OCI-LY1 (cell line): ENCODE measurements around the gene MUC3A.
"Not testable (repeated sequence)": the region's sequence is repeated elsewhere in the genome, so short reads cannot be mapped to it uniquely, and the experiment has no call there.

Experiments used
- H2AFZ ChIP-seq: fragments of 200-600 bp; sonication (generic), shearing (Covaris generic); 2 replicates; pipeline ENCODE4 v1.6.0; 2014; ENCODE audit warnings: antibody characterized with exemption, mild to moderate bottlenecking, low read length
- H3F3A ChIP-seq: fragments of 200-600 bp; sonication (generic), shearing (Covaris generic); 2 replicates; pipeline ENCODE4 v1.6.0; 2014; ENCODE audit warnings: mild to moderate bottlenecking, antibody characterized with exemption, low read length, moderate library complexity; ENCODE audit not compliant: insufficient read depth
- H3K27ac ChIP-seq: fragments of 200-600 bp; sonication (generic); 2 replicates; pipeline ENCODE4 v1.5.1; 2014; ENCODE audit warnings: low read length, mixed run types, mild to moderate bottlenecking, low read depth; ENCODE audit not compliant: poor library complexity, severe bottlenecking
- H3K27me3 ChIP-seq: fragments of 200-600 bp; sonication (generic); 2 replicates; pipeline ENCODE4 v1.6.0; 2014; ENCODE audit warnings: antibody characterized with exemption, mild to moderate bottlenecking, low read length, moderate library complexity; ENCODE audit not compliant: insufficient read depth
- H3K36me3 ChIP-seq: fragments of 200-600 bp; sonication (generic); 2 replicates; pipeline ENCODE4 v1.6.1; 2014; ENCODE audit warnings: mild to moderate bottlenecking, antibody characterized with exemption, low read length, moderate library complexity, mixed read lengths; ENCODE audit not compliant: insufficient read depth
- H3K4me1 ChIP-seq: fragments of 200-600 bp; sonication (generic); 2 replicates; pipeline ENCODE4 v1.5.1; 2014; ENCODE audit warnings: mild to moderate bottlenecking, low read length, moderate library complexity; ENCODE audit not compliant: insufficient read depth, severe bottlenecking
- H3K4me2 ChIP-seq: fragments of 200-600 bp; sonication (generic), shearing (Covaris generic); 2 replicates; pipeline ENCODE4 v1.6.1; 2014; ENCODE audit warnings: low read length
- H3K4me3 ChIP-seq: fragments of 200-600 bp; sonication (generic); 2 replicates; pipeline ENCODE4 v1.5.1; 2014; ENCODE audit warnings: low read length, low read depth, mild to moderate bottlenecking, mixed read lengths; ENCODE audit not compliant: poor library complexity, severe bottlenecking
- H3K79me2 ChIP-seq: fragments of 200-600 bp; shearing (Covaris generic); 2 replicates; pipeline ENCODE4 v1.6.1; 2016; ENCODE audit warnings: mixed run types, low read length, mixed read lengths; ENCODE audit not compliant: insufficient read depth
- H3K9ac ChIP-seq: fragments of 200-600 bp; sonication (generic), shearing (Covaris generic); 2 replicates; pipeline ENCODE4 v1.6.1; 2014; ENCODE audit warnings: mild to moderate bottlenecking, low read length, mixed read lengths
- H3K9me2 ChIP-seq: fragments of 200-600 bp; sonication (generic), shearing (Covaris generic); 2 replicates; pipeline ENCODE4 v1.6.1; 2014; ENCODE audit warnings: low read depth, mild to moderate bottlenecking, low read length, mixed read lengths
- H3K9me3 ChIP-seq: fragments of 200-600 bp; shearing (Covaris generic); 2 replicates; pipeline ENCODE4 v1.6.1; 2014; ENCODE audit warnings: low read length, mixed read lengths
- H4K20me1 ChIP-seq: fragments of 200-600 bp; sonication (generic), shearing (Covaris generic); 2 replicates; pipeline ENCODE4 v1.6.0; 2016; ENCODE audit warnings: mild to moderate bottlenecking, low read length; ENCODE audit not compliant: insufficient read depth
- EZH2 ChIP-seq: fragments of 200-600 bp; sonication (generic), shearing (Covaris generic); IDR thresholded peaks from 2 replicates; pipeline ENCODE4 v1.8.0; 2017; ENCODE audit warnings: borderline replicate concordance, mixed run types, mild to moderate bottlenecking, antibody characterized with exemption, low read length, moderate library complexity, mixed read lengths
- TF ChIP-seq, protein P1 (sequence below): fragments of 200-600 bp; sonication (generic), shearing (Covaris generic); IDR thresholded peaks from 2 replicates; pipeline ENCODE4 v1.5.1; 2017; ENCODE audit warnings: mild to moderate bottlenecking, antibody characterized with exemption, low read length, moderate library complexity, mixed read lengths

The MUC3A gene

DNA sequence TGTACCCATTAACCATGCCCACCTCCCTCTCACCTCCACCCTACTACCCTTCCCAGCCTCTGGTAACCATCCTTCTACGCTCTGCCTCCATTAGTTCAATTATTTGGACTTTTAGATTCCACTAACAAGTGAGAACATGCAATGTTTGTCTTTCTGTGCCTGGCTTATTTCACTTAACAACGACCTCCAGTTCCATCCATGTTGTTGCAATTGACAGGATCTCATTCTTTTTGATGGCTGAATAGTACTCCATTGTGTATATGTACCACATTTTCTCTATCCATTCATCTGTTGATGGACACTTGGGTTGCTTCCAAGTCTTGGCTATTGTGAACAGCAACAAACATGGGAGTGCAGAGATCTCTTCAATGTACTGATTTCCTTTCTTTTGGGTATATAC, 58.0 kb downstream of the MUC3A start:
- not testable (repeated sequence) for H3K27me3 ChIP-seq, H3K9ac ChIP-seq, H3K36me3 ChIP-seq, H3K4me1 ChIP-seq, H3K4me2 ChIP-seq, H3K4me3 ChIP-seq, H2AFZ ChIP-seq, H3F3A ChIP-seq, H3K27ac ChIP-seq, H3K79me2 ChIP-seq, H3K9me3 ChIP-seq, H3K9me2 ChIP-seq, H4K20me1 ChIP-seq

DNA sequence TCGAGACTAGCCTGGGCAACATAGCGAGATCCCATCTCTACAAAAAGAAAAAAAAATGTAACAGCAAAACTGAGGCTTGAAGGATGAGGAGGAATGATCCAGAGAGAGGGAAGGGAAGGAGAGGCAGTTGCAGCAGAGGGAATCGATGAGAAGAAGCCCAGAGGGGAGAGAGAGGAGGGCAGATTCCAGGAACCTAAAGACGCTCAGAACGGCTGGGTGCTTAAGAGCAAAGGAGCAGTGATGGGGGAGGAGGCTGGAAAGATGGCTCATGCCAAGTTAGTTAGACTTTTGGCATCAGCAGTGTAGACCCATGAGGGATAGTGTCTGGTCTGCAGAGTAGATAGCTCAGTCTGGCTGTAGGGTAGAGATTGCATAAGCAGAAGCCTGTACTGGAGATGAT, 60.3 kb downstream of the MUC3A start:
- no peaks in the 10 kb centered on the region for H3K4me1 ChIP-seq
- H3F3A ChIP-seq: no peaks in the 10 kb centered on the region
- no peaks in the 10 kb centered on the region for H3K9me3 ChIP-seq
- no peaks in the 10 kb centered on the region for H3K36me3 ChIP-seq
- no peaks in the 10 kb centered on the region for H3K27me3 ChIP-seq
- H4K20me1 ChIP-seq: no peaks in the 10 kb centered on the region
- H2AFZ ChIP-seq: no peak overlapping the region
- H3K4me3 ChIP-seq: no peak overlapping the region
- no peaks in the 10 kb centered on the region for H3K9me2 ChIP-seq
- no peak overlapping the region for H3K27ac ChIP-seq
- H3K9ac ChIP-seq: no peak overlapping the region
- no peaks in the 10 kb centered on the region for H3K79me2 ChIP-seq
- no peak overlapping the region for H3K4me2 ChIP-seq
- TF ChIP-seq EZH2: no peak
- TF ChIP-seq, protein P1, sequence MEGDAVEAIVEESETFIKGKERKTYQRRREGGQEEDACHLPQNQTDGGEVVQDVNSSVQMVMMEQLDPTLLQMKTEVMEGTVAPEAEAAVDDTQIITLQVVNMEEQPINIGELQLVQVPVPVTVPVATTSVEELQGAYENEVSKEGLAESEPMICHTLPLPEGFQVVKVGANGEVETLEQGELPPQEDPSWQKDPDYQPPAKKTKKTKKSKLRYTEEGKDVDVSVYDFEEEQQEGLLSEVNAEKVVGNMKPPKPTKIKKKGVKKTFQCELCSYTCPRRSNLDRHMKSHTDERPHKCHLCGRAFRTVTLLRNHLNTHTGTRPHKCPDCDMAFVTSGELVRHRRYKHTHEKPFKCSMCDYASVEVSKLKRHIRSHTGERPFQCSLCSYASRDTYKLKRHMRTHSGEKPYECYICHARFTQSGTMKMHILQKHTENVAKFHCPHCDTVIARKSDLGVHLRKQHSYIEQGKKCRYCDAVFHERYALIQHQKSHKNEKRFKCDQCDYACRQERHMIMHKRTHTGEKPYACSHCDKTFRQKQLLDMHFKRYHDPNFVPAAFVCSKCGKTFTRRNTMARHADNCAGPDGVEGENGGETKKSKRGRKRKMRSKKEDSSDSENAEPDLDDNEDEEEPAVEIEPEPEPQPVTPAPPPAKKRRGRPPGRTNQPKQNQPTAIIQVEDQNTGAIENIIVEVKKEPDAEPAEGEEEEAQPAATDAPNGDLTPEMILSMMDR: no peak

DNA sequence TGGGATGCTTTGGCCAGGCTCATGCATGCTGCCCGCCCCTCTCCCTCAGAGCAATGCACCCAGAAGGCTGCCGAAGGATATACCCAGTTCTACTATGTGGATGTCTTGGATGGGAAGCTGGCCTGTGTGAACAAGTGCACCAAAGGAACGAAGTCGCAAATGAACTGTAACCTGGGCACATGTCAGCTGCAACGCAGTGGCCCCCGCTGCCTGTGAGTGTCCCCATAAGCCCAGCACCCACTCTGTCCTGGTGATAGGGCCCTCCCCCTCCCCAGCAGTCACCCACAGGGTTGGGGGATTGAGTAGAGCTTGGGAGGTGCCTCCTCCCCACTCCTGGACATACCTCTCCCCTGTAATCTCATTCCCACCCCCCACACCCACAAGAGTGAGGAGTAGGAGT, 63.6 kb downstream of the MUC3A start:
- Histone ChIP-seq H4K20me1 (no peaks in the 10 kb centered on the region), H3K9me3 (no peaks in the 10 kb centered on the region), H3K9me2 (no peaks in the 10 kb centered on the region)

DNA sequence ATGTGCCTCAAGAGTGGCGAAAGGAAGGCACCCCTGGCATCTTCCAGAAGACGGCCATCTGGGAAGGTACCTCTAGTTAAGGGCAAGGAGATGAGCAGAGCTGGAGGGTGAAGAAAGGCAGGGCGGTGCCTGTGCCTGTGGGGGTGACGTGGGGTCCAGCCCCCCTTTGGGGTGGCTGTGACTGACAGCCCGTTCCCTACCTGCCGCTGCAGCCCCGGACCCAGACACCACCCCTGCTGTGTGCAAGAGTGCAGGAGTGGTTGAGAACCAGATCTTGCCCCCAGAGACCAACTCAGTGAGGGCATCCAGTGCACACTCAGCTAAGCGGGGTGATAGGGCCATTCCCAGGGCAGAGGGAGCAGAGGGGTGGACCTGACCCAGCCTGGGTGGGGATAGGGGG, 66.3 kb downstream of the MUC3A start:
- Histone ChIP-seq H3K4me2 (no peak overlapping the region), H3F3A (no peaks in the 10 kb centered on the region), H3K79me2 (no peaks in the 10 kb centered on the region), H3K4me3 (no peak overlapping the region), H2AFZ (no peak overlapping the region), H3K27me3 (peaks cover 9% of the 10 kb centered on the region), H3K4me1 (peaks cover 3% of the 10 kb centered on the region), H3K9me3 (no peaks in the 10 kb centered on the region), H3K27ac (no peak overlapping the region), H4K20me1 (no peaks in the 10 kb centered on the region), H3K9ac (no peak overlapping the region), H3K36me3 (no peaks in the 10 kb centered on the region), H3K9me2 (no peaks in the 10 kb centered on the region)
- TF ChIP-seq, protein P1: no peak
- TF ChIP-seq EZH2: no peak

More for the DNA sequence above, 63.6 kb downstream of the MUC3A start:
- H3K79me2 ChIP-seq: no peaks in the 10 kb centered on the region
- no peak overlapping the region for H3K9ac ChIP-seq
- no peak overlapping the region for H3K4me2 ChIP-seq
- peaks cover 3% of the 10 kb centered on the region for H3K4me1 ChIP-seq
- no peaks in the 10 kb centered on the region for H3F3A ChIP-seq
- no peak overlapping the region for H2AFZ ChIP-seq
- H3K27ac ChIP-seq: no peak overlapping the region
- H3K27me3 ChIP-seq: peaks cover 9% of the 10 kb centered on the region; the same call in 1 of the 2 replicates
- TF ChIP-seq, protein P1: no peak
- no peak for TF ChIP-seq EZH2
- H3K36me3 ChIP-seq: no peaks in the 10 kb centered on the region
- H3K4me3 ChIP-seq: no peak overlapping the region
